K562 (cell line): Measurements from ENCODE around the gene USP50. TPM values are rescaled to one million over a fixed set of nuclear protein-coding genes. Genes with fewer than 3 reads are reported as not detected.
"Not testable (repeated sequence)": the region's sequence is repeated elsewhere in the genome, so short reads cannot be mapped to it uniquely, and the experiment has no call there.

ENCODE experiments used
- ATAC-seq: fragments of 200-7000 bp; cut with Tn5 transposase; 3 replicates; pipeline ENCODE4 v1.9.1; 2020; ENCODE audit warnings: moderate library complexity
- BruUV-seq: library from RNA; stranded (reverse); fragments of 400-500 nt; replicated peaks from 2 replicates; lab custom pipeline; 2021; lab: Mats Ljungman, UMichigan
- CTCF ChIA-PET: fragments of 300-600 bp; formaldehyde crosslinking; extraction: SDS; loops from one replicate; lab custom pipeline; 2021; ENCODE audit warnings: low intra/inter-chr PET ratio; lab: Yijun Ruan, JAX
- POLR2A ChIA-PET: fragments of 300-600, 350-650 bp; sonication (Branson Sonifier 250); formaldehyde crosslinking; extraction: SDS; loops from one replicate; lab custom pipeline; 2021; ENCODE audit warnings: antibody characterized with exemption, inconsistent platforms; lab: Yijun Ruan, JAX
- DNase-seq, 4 experiments: peaks; one replicate each; pipeline versions ENCODE4 v3.0.0 to v3.0.0-alpha.2; 2011 to 2018; ENCODE audit warnings: low spot score in 3 of 4, mixed read lengths in 3 of 4; ENCODE audit errors: extremely low read depth in 1 of 4
- FAIRE-seq: peaks from 2 replicates; lab custom pipeline; 2011; peaks lifted over from hg19 to GRCh38; lab: Jason Lieb, UNC
- H2AFZ ChIP-seq: 2 replicates; pipeline ENCODE4 v1.6.0; 2011; ENCODE audit warnings: low read depth, low read length, control low read depth, inconsistent platforms
- H3K27ac ChIP-seq: fragments of 200-600 bp; 3 replicates; pipeline ENCODE4 v1.8.0; 2011; ENCODE audit warnings: low read depth, mild to moderate bottlenecking, control low read depth, inconsistent platforms, low read length, moderate library complexity, mixed read lengths; ENCODE audit errors: extremely low read depth
- H3K27me3 ChIP-seq, 2 experiments: fragments of 300-600 bp in 1 of 2; 2 replicates in 1 of 2; 3 replicates in 1 of 2; pipeline versions ENCODE4 v1.6.0 to v1.8.0; 2011; ENCODE audit warnings: inconsistent platforms in 2 of 2, low read length in 2 of 2, mild to moderate bottlenecking in 1 of 2, mixed read lengths in 1 of 2, moderate library complexity in 1 of 2; ENCODE audit not compliant: control insufficient read depth in 2 of 2, insufficient read depth in 2 of 2
- H3K36me3 ChIP-seq: fragments of 300-600 bp; 3 replicates; pipeline ENCODE4 v1.8.0; 2011; ENCODE audit warnings: mild to moderate bottlenecking, low read length, inconsistent platforms; ENCODE audit not compliant: control insufficient read depth, insufficient read depth
- H3K4me1 ChIP-seq, 2 experiments: fragments of 200-600 bp in 1 of 2; replicated peaks in 1 of 2; 2 replicates in 1 of 2; 3 replicates in 1 of 2; pipeline versions ENCODE4 v1.5.1 to v1.8.0; 2011; ENCODE audit warnings: inconsistent platforms in 2 of 2, low read length in 2 of 2, mild to moderate bottlenecking in 1 of 2, mixed read lengths in 1 of 2, moderate library complexity in 1 of 2; ENCODE audit not compliant: control insufficient read depth in 2 of 2, insufficient read depth in 2 of 2
- H3K4me2 ChIP-seq: 2 replicates; pipeline ENCODE4 v1.6.1; 2011; ENCODE audit warnings: low read length, control low read depth, inconsistent platforms, mixed read lengths; ENCODE audit not compliant: insufficient read depth
- H3K4me3 ChIP-seq: fragments of 200-600 bp; sonication (generic), shearing (Covaris generic); 2 replicates; pipeline ENCODE4 v1.5.1; 2016; ENCODE audit warnings: control low read depth, inconsistent platforms
- H3K79me2 ChIP-seq: fragments of 200-600 bp; 3 replicates; pipeline ENCODE4 v1.8.0; 2011; ENCODE audit warnings: low read length, inconsistent platforms; ENCODE audit not compliant: control insufficient read depth, insufficient read depth
- H3K9ac ChIP-seq, 2 experiments: 2 replicates each; pipeline versions ENCODE4 v1.6.0 to v1.6.1; 2011; ENCODE audit warnings: low read depth in 2 of 2, low read length in 2 of 2, control low read depth in 1 of 2, inconsistent platforms in 1 of 2, mild to moderate bottlenecking in 1 of 2, mixed read lengths in 1 of 2; ENCODE audit not compliant: insufficient read depth in 1 of 2
- H3K9me1 ChIP-seq: one replicate; pipeline ENCODE4 v1.6.0; 2011; ENCODE audit warnings: inconsistent platforms, mild to moderate bottlenecking, low read length, moderate library complexity; ENCODE audit not compliant: control insufficient read depth, insufficient read depth
- H3K9me3 ChIP-seq: replicated peaks from 2 replicates; pipeline ENCODE4 v1.5.1; 2011; ENCODE audit warnings: low read depth, low read length, inconsistent platforms; ENCODE audit not compliant: control insufficient read depth, insufficient read depth
- H4K20me1 ChIP-seq: replicated peaks from 2 replicates; pipeline ENCODE4 v1.6.1; 2011; ENCODE audit warnings: low read length, inconsistent platforms, mixed read lengths; ENCODE audit not compliant: control insufficient read depth, insufficient read depth
- ARID1B ChIP-seq: fragments of 450-650 bp; IDR thresholded peaks from 2 replicates; pipeline ENCODE4 v1.6.1; 2016; ENCODE audit warnings: antibody characterized with exemption, mild to moderate bottlenecking, inconsistent platforms
- BCOR ChIP-seq: fragments of 450-650 bp; IDR thresholded peaks from 2 replicates; pipeline ENCODE4 v1.6.1; 2016
- CC2D1A ChIP-seq: fragments of 450-650 bp; IDR thresholded peaks from 2 replicates; pipeline ENCODE4 v1.6.1; 2017; ENCODE audit warnings: mild to moderate bottlenecking
- FOXM1 ChIP-seq, 2 experiments: fragments of 450-650 bp in 1 of 2; sonication (generic) in 1 of 2; formaldehyde crosslinking in 1 of 2; IDR thresholded peaks; 2 replicates each; pipeline versions ENCODE4 v1.6.1 to v1.9.0; 2017 to 2022; ENCODE audit warnings: low read depth in 2 of 2, mild to moderate bottlenecking in 2 of 2, missing genetic modification reagents in 1 of 2, moderate library complexity in 1 of 2
- MAFF ChIP-seq: IDR thresholded peaks from 2 replicates; pipeline ENCODE4 v1.6.1; 2012; ENCODE audit warnings: low read length, improper control_type of control experiment
- MCM5 ChIP-seq: fragments of 450-650 bp; IDR thresholded peaks from 2 replicates; pipeline ENCODE4 v1.6.1; 2016; ENCODE audit warnings: low read depth
- PML ChIP-seq: IDR thresholded peaks from 2 replicates; pipeline ENCODE4 v1.6.1; 2012; ENCODE audit warnings: low read length, inconsistent platforms
- ZBTB17 ChIP-seq: fragments of 450-650 bp; formaldehyde crosslinking; IDR thresholded peaks from 2 replicates; pipeline ENCODE4 v1.4.0; 2020; ENCODE audit warnings: mild to moderate bottlenecking
- ZNF3 ChIP-seq: fragments of 250-450 bp; sonication (Bioruptor Pico); IDR thresholded peaks from 2 replicates; pipeline ENCODE4 v1.5.0; 2021; ENCODE audit warnings: mild to moderate bottlenecking, moderate library complexity
- ZNF347 ChIP-seq: fragments of 450-650 bp; formaldehyde crosslinking; IDR thresholded peaks from 2 replicates; pipeline ENCODE4 v1.4.0; 2020; ENCODE audit warnings: low read depth, mild to moderate bottlenecking, moderate library complexity
- WGBS: fragments of 100-300 bp; shearing (Covaris generic); methylation state at CpG from one replicate; pipeline ENCODE4 v1.1.6; 2016; ENCODE audit warnings: low coverage, mixed read lengths; ENCODE audit not compliant: insufficient coverage; ENCODE audit errors: missing lambda C conversion rate; 5-methylcytosine and 5-hydroxymethylcytosine counted together
- in situ Hi-C: fragments of 300-500 bp; cut with MboI; formaldehyde crosslinking; loops from 4 replicates; pipeline ENCODE4 v1.15.0; 2018; ENCODE audit warnings: inconsistent platforms, mixed read lengths
- intact Hi-C: fragments of 100-400 bp; cut with micrococcal nuclease; formaldehyde crosslinking; loops from 2 replicates; pipeline ENCODE4 v1.14.2; 2022
- polyA plus RNA-seq, 8 experiments: library from polyadenylated mRNA; depleted of rRNA in 4 of 8; stranded (reverse) in 5 of 8; unstranded in 3 of 8; fragments of >200 nt; fragmentation: Nextera tagmentation in 2 of 8; fragmentation: Illumina TruSeq in 1 of 8; extraction: Ambion mirVana in 2 of 8; extraction: Trizol in 1 of 8; gene quantifications; 2 replicates each; pipeline versions ENCODE4 v1.2.1 to v1.2.3, GENCODE V29; 2011 to 2014; ENCODE audit warnings: inconsistent platforms in 1 of 8, missing spikeins in 1 of 8
- total RNA-seq, 7 experiments: library from RNA; depleted of rRNA in 6 of 7; stranded (reverse); fragments of >200 nt in 6 of 7; fragmentation: Illumina TruSeq in 2 of 7; extraction: Trizol in 2 of 7; gene quantifications; 2 replicates each; pipeline versions ENCODE4 v1.2.1 to v1.2.3, GENCODE V29; 2011 to 2021; ENCODE audit warnings: low replicate concordance in 1 of 7
- TF ChIP-seq, protein P1 (sequence below): fragments of 450-650 bp; IDR thresholded peaks from 2 replicates; pipeline ENCODE4 v1.6.1; 2014; ENCODE audit warnings: low read depth, mild to moderate bottlenecking, moderate library complexity, borderline replicate concordance
- TF ChIP-seq, protein P2 (sequence below): sonication (generic); formaldehyde crosslinking; IDR thresholded peaks from 2 replicates; pipeline ENCODE4 v1.9.0; 2022; ENCODE audit warnings: mild to moderate bottlenecking, missing genetic modification reagents

Gene USP50
- total and polyA plus RNA-seq, 9 of the 15 experiments (the other 6 are each of a cell fraction or from before 2014, with no cell fraction given), result not detected

DNA sequence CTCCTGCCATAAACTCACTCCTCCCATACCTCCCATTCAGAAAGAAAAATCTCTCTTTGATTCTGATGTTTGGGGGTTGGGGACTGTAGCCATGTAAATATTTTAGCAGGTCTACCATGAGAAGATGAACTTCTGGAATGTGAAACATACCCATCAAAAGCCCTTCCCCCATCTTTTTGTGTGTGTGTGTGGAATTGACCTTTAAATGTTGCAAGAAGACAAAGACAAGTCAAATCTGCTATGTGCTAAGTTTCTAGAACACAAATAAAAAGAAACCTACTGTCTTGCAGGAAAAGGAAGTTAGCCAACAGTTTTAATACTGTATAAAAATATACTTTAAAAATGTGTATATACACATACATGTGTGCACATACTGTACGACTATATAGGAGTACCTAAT, 29.7 kb upstream of the USP50 start:
- Histone ChIP-seq H4K20me1 (no peaks in the 10 kb centered on the region), H3K36me3 (peaks cover 85% of the 10 kb centered on the region), H3K9me3 (no peaks in the 10 kb centered on the region), H2AFZ (no peak overlapping the region), H3K4me2 (no peak overlapping the region), H3K27me3 (no peaks in the 10 kb centered on the region), H3K79me2 (no peaks in the 10 kb centered on the region), H3K4me1 (no peaks in the 10 kb centered on the region), H3K9me1 (no peaks in the 10 kb centered on the region), H3K4me3 (no peak overlapping the region), H3K27ac (no peak overlapping the region), H3K9ac (no peak overlapping the region)
- POLR2A ChIA-PET, result no interaction called here
- CTCF ChIA-PET, result no interaction called here
- 90% methylated on average over 1 of the region's 1 CpG for WGBS
- TF ChIP-seq, protein P1, sequence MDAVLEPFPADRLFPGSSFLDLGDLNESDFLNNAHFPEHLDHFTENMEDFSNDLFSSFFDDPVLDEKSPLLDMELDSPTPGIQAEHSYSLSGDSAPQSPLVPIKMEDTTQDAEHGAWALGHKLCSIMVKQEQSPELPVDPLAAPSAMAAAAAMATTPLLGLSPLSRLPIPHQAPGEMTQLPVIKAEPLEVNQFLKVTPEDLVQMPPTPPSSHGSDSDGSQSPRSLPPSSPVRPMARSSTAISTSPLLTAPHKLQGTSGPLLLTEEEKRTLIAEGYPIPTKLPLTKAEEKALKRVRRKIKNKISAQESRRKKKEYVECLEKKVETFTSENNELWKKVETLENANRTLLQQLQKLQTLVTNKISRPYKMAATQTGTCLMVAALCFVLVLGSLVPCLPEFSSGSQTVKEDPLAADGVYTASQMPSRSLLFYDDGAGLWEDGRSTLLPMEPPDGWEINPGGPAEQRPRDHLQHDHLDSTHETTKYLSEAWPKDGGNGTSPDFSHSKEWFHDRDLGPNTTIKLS, result no peak
- TF ChIP-seq BCOR (no peak), PML (no peak), CC2D1A (no peak), FOXM1 (IDR thresholded peaks at IDR 0.05; ENCODE audit: low read depth) (no peak), FOXM1 (CRISPR knock-in tag; IDR thresholded peaks at IDR 0.05; ENCODE audit: low read depth) (no peak), MAFF (no peak), ZNF3 (CRISPR knock-in tag) (no peak), ZNF347 (CRISPR knock-in tag) (no peak), ARID1B (no peak), ZBTB17 (CRISPR knock-in tag) (no peak), MCM5 (no peak)
- TF ChIP-seq, protein P2, sequence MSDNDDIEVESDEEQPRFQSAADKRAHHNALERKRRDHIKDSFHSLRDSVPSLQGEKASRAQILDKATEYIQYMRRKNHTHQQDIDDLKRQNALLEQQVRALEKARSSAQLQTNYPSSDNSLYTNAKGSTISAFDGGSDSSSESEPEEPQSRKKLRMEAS (CRISPR knock-in tag), result no peak
- in situ Hi-C loops (no loop called here), intact Hi-C loops (no loop called here)
- ATAC-seq (no peak), FAIRE-seq (no peak), DNase-seq (no peak)
- no TSS peak for BruUV-seq

DNA sequence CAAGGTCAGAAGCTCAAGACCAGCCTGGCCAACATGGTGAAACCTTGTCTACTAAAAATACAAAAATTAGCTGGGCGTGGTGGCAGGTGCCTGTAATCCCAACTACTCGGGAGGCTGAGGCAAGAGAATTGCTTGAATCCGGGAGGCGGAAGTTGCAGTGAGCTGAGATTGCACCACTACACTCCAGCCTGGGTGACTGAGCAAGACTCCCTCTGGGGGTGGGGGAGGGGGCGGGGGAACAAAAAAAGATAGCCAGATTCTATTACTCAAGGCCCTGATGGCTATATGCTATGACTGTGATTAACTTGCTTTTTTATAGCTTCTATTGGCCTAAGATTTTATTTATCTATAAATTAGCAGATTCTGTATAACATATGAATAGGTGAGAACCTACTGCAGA, 27.4 kb upstream of the USP50 start:
- H2AFZ ChIP-seq, H3K27ac ChIP-seq, H4K20me1 ChIP-seq, H3K79me2 ChIP-seq, in situ Hi-C loops, FAIRE-seq, H3K4me2 ChIP-seq, H3K4me1 ChIP-seq, H3K4me3 ChIP-seq, BruUV-seq, CTCF ChIA-PET, ATAC-seq, intact Hi-C loops, H3K9me1 ChIP-seq, H3K9me3 ChIP-seq, DNase-seq, H3K9ac ChIP-seq, H3K27me3 ChIP-seq: not testable (repeated sequence)
- POLR2A ChIA-PET, result interaction anchor here (1.4 kb wide), 1 partner anchor 11 kb away, joined by 3 read pairs; no protein-coding TSS in a partner anchor
- WGBS, result 88% methylated on average over 3 of the region's 5 CpGs
- peaks cover 90% of the 10 kb centered on the region for H3K36me3 ChIP-seq
